Head of caudate nucleus (tissue), 42 donors: ENCODE measurements around the gene CYP27A1.
A peak's percentile ranks its signal among the peaks of the same experiment; 100 is the strongest.
"Not testable (repeated sequence)": the region's sequence is repeated elsewhere in the genome, so short reads cannot be mapped to it uniquely, and the experiment has no call there.

Source experiments
- DNase-seq, 42 donors: peaks; one replicate each; pipeline versions ENCODE4 v3.0.0 to v3.0.0-alpha.2; 2020 to 2021; ENCODE audit warnings: mixed read lengths in 7 of 42
- intact Hi-C: fragments of 100-400 bp; cut with DNase I; formaldehyde crosslinking; loops from one replicate; pipeline ENCODE4 v1.15.0; 2022

Gene CYP27A1

DNA sequence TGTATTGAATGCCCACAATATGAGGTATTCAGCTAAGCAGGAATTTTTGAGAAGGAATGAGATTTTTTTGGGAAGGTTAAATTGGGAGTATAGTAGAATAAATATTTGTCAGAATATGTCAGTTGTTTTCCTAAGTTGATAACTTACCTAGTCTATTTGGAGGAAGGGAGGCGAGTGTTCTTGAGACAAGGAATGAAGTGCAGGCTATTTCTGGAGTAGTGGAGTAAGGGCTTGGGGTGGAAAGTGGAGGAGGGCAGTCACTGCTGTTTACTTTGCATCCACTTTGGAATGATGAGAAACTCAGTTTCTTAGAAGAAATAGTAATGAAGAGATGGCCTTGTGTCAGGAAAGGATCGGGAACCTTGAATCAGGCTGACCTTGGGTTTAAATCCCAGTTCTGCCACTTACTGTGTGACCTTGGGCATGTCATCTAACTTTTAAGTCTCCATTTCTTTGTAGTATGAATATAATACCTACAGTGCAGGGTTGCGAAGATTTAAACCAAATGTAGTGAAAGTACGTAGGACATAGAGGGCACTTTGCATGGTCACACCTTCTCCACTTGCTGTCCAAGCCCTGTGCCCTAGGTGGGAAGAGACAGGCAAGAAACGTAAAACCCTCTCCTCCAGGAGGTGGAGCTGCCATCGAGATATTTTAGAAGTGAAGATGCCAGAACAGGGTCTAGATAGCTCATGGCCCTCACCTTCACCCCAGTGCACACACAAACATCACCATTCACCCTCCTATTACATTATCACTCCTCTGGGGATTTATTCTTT lies 25.2 kb upstream of the CYP27A1 start:
- intact Hi-C loops, result no loop called here
- peak in 1 of 42 donors; percentile 22 for DNase-seq

DNA sequence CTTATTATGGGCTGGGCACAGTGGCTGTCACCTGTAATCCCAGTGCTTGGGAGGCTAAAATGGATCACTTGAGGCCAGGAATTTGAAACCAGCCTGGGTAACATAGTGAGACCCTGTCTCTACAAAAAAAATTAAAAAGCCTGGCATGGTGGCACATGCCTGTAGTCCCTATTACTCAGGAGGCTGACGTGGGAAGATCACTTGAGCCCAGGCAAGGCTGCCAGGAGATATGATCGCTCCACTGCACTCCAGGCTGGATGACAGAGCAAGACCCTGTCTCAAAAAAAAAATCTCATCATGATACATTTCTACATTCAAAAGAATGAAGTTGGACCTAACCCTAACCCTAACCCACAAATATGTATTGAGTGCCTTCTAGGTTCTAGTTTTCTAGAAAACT lies 20.2 kb upstream of the CYP27A1 start:
- DNase-seq, result no peak
- intact Hi-C loops, result no loop called here

DNA sequence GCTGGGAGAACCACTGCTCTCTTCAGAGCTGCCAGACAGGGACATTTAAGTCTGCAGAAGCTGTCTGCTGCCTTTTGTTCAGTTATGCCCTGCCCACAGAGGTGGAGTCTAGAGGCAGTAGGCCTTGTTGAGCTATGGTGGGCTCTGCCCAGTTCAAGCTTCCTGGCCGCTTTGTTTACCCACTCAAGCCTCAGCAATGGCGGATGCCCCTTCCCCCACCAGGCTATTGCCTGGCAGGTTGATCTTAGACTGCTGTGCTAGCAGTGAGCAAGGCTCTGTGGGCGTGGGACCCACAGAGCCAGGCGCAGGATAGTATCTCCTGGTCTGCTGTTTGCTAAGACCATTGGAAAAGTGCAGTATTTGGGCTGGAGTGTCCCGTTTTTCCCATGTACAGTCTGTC lies 9.2 kb upstream of the CYP27A1 start:
- DNase-seq, intact Hi-C loops: not testable (repeated sequence)

DNA sequence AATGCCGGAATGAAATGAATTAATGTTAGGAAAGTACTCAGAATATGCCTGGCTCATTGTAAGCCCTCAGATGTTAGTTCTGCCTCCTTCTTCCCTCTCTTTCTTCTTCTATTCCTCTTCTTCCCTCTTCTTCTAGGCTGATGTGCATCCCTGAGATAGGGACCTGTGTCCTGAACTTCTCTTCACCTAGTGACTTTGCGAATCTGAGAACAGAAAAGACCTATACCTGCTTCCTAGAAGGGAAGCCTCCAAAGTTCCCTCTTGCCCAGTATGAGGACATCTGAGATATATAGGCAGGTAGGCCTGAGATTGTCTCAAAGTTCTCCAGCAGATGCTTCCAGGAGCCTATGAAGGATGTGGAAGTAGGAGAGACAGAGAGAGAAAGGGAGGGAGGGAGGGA lies 8.1 kb upstream of the CYP27A1 start:
- intact Hi-C loops, result no loop called here
- no peak for DNase-seq

DNA sequence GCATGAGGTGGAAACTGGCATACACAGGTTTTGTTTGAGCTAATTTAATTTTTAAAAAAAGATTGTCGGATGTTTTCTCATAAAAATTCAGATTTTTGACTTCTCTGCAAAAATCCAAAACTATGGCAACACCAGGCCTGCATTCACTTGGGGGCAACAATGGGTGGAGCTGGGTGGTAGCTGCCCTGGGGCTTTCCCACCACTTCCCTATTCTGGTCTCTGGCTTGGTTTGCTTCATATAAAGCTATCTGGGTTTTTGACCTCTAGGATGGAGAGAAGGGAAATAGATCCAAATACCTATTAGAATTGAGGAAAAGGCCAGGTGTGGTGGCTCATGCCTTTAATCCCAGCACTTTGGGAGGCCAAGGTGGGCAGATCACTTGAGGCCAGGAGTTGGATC lies 5.5 kb upstream of the CYP27A1 start:
- intact Hi-C loops, result no loop called here

DNA sequence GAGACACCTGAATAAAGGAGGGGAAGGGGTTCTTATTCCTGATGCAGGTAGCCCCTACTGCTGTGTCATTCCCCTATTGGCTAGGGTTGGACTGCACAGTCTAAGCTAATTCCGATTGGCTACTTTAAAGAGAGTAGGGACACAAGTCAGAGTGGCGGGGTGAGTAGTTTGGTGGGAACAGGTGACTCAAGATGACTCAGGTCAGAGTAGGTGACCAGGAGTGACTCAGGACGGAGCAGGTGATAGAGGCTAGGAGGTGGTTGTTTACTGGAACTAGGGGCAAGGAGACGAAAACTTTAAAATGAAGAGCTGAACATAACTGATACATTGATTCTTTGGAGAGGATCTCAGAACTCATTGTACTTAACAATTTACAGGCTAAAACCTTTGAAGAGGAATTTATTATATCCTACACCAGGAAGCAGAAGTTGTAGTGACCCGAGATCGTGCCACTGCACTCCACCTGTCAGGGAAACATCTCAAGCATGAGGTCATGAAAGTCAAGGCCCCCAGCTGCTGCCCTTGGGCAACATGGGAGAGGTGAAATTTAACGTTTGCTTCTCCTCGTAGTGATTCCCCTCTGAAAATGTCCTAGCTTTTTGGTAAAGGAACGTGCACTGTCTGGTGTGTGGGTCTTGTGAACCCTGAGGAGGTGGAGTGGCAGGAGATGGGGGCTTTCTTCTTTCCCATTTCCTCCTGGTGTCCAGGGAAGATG lies 4.5 kb upstream of the CYP27A1 start:
- intact Hi-C loops, result no loop called here
- no peak for DNase-seq

More for the DNA sequence above, 5.5 kb upstream of the CYP27A1 start:
- no peak for DNase-seq

DNA sequence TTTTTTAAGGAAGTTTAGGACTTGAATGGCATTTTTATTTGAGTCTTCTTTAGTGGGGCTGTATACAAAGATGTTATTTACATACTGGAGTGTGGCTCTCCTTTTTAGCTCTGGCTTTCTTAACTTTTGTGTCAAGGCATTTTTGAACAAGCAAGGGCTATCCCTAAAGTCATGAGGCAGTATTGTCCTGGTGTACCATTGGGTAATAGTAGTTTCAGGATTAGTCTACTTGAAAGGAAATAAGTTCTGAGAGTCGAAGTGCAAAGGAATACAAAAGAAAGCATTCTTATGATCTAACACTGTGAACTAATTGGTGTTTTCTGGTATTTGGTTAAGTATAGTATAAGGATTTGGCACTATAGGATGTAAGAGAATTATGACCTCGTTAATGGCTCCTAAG lies 1.9 kb upstream of the CYP27A1 start:
- no peak for DNase-seq
- intact Hi-C loops, result loop anchor here (5.0 kb wide), 2 partner anchors 33 to 68 kb away; partner anchors contain the start of gene TTLL4

DNA sequence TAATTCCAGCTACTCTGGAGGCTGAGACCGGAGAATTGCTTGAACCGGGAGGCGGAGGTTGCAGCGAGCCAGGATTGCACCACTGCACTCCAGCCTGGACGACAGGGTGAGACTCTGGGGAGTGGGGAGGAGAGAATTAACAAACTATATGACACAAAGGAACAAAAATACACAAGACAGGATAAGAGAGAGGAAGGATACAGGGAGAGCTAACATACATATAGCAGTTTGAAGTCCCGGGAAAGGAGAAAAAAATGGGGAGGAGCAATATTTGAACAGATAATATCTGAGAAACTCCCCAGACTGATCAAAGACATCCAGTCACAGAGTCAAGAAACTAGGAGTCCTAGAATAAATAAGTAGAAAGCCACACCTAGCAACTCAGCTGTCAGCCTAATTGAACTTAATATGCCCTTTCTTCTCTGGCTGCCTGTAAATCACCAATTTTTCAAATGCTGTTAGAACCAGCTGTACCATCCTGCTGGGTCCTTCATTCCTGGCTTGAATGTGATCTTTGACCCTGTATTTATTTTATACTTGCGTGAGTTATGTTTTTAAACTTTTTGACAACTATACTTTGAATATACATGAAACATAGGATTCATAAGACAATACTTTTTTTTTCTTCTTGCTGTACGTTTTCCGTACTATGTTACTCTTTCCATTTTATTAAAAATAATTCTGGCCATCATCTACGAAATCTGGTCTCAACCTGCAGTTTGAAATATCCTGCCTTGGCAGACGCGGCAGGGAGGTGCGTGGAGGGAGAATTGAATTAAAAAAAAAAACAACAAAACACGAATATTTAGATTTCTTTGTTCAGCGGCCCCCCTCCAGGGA lies 876 bp upstream of the CYP27A1 start:
- peak in 1 of 42 donors; percentile 6 for DNase-seq
- intact Hi-C loops, result loop anchor here (5.0 kb wide), 2 partner anchors 34 to 69 kb away; partner anchors contain the start of gene TTLL4

DNA sequence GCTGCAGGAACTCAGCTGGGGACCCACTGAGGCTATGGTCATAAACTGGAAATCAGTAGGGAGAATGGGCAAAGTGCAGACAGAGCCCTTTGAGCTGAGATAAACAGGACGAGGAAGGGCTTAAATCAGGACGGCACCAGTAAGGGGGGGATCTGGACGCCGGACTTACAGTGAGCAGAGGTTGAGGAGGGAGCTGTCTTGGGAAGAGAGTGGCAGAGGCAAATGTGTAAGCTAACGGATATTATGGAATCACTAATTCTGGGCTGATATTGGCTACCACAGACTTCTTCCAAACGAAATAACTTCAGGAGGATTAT lies 539 bp downstream of the CYP27A1 start:
- peak in 9 of 42 donors; percentile 8 to 53 (median 25) for DNase-seq
- intact Hi-C loops, result loop anchor here (5.0 kb wide), 2 partner anchors 35 to 70 kb away; partner anchors contain the start of gene TTLL4

DNA sequence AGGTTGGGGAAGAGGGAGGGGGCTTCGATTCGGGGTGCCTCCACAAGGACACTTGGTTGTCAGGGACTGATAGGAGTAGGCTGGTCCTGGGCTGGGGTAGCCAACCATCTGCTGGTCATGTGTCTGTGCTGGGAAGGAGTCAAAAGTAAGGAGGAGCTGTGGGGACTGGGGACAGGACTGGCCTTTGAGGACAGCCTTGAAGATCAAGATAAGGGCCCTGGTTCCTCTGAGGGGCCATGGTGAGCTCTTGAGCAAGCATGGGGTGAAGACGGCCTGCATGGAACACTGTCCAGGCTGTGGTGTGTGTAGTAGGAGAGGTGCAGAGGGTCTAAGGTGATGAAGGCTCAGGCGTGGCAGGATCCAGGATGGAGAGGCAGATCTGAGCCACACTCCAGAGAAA lies 1.7 kb downstream of the CYP27A1 start:
- intact Hi-C loops, result loop anchor here (5.0 kb wide), 2 partner anchors 36 to 71 kb away; partner anchors contain the start of gene TTLL4
- peak in 6 of 42 donors; percentile 7 to 50 (median 20) for DNase-seq

DNA sequence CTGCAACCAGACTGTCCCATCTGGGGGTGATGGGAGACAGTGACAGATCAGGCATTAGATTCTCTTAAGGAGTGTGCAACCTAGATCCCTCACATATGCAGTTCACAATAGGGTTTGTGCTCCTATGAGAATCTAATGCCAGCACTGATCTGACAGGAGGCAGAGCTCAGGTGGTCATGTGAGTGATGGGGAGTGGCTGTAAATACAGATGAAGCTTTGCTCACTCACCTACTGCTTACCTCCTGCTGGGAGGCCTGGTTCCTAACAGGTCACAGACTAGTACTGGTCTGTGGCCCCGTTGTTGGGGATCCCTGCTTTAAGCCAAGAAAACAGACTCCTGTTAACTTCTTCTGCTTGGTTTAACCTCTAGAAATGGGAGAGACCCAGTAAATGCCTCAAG lies 3.2 kb downstream of the CYP27A1 start:
- intact Hi-C loops, result no loop called here
- no peak for DNase-seq

DNA sequence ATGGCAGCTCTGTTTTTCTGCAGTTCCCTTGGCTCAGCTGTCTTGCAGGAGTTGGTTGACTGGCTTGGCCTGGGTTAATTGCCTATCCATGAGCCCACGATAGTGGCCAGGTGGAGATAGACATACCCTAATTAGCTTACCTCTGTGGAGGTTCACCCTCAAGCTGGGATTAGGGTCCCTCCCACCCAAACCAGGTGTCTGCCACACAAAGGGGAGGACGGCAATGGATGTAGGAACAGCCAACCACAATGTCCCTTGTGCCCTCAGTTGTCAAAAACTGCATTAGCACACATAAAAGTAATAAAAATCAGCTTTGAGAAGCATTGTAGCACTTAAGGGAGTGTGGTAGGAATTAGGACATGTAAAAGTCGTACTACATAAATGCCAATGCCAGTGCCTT lies 4.2 kb downstream of the CYP27A1 start:
- no peak for DNase-seq
- intact Hi-C loops, result no loop called here

DNA sequence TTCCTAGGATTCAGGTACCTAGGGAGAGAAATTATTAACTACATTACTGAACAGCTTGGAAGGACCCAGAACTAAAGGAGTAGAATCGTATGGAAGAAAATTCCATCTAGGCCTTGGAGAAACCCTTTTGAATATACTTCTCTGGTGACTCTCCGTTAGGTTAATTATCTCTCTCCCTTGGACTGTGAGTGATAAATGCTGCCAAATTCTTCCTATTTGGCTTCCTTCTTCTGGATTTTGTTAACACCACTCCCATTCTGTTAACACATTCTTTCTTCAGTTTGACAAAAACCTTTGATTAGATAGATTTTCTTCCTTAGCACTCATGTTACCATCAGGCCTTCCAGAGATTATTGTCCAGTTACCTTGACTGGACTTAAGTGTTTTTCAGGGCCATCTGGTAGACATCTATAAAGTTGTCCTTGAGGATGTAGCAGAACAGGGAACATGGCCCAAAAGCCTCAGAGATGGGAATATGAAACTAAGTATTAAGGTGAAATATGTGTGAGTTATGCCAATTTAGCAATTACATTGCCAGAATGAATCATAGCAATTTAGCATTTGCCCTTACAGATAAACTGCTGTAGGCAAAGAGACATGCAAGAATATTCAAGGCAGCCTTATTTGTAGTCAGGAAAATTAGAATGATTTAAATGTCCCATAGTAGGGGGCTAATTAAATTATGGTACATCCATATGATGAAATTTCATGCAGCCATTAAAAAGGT lies 6.7 kb downstream of the CYP27A1 start:
- no peak for DNase-seq
- intact Hi-C loops, result no loop called here

DNA sequence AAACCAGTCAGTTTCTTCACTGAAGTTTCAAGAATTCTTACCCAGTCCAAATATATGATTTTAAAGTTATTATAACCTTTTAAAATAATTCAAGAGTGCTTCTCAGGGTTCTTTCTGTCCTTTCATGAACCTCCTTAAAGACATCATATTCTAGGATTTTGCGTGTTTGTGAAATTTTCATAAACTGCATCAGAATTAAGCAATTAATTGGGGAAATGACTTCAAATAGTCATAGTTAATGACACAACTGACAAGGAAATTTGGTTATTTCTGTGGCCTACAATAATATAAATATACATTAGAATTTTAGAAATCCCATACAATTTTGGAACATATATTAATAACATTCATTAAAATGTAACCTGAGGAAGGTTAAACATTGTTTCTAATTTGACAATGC lies 10.5 kb downstream of the CYP27A1 start:
- DNase-seq, result no peak
- intact Hi-C loops, result no loop called here

DNA sequence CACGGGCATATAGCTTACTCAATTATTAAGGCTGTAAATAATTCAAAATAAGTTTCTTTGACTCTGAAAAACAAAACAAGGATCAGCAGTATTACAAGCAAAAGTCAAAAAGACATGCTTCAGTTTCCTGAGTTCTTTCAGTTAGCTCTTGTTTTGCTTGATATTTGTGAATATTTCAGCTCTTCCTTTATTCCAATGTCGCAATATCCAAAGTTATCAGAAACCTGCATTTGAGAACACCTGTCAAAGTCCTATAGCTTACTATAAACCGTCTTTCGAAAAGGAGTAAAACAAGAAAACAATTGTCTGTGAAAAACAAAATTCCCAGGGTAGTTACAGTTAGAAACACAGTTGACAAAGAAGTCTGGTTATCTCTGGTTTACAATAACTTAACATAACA lies 14.7 kb downstream of the CYP27A1 start:
- intact Hi-C loops, result no loop called here
- no peak for DNase-seq

DNA sequence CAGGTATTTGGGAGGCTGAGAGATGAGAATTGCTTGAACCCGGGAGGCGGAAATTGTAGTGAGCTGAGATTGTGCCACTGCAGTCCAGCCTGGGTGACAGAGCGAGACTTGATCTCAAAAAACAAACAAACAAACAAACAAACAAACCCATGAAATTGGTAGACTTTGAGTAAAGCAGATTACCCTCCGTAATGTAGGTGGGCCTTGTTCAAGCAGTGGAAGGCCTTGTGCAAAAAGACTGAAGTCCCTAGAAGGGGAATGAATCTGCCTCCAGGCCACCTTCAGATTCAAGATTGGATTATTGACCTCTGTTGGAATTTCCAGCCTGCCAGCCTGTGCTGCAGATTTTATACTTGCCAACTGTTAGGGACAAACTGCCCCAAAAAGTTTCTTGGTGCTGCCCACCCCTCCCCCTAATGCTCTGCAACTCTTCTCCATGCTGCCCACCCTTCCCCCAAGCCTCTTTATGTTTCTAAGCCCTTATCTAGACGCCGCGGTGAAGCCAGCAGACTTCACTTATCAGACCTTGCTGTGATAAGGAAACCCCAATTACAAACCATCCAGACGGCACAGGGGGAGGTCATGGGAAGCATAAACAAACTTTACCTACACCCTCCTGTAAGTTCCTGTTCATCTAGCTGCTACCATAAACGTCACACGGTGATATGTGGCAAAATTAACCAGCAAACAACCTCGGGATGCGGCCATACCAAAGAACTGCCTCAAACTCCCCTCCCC lies 17.0 kb downstream of the CYP27A1 start:
- DNase-seq, result no peak

DNA sequence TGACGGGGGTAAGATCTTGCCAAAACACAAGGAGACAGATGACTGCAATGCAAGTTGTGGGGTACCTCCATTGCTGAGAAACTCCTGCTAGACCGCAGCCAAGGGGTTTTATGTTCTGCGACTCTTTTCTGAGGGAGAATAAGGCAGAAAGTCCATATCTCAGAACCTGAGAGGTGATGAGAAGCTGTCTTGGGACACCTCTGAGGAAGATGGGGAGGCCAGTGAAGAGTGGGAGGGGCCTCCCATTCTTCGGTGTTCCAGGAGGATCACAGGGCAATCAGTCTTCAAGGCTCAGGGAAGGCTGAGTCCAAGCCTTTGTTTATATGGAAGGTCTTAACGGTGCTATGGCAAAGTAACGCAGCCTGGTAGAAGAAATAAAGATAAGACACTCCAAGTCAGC lies 18.0 kb downstream of the CYP27A1 start:
- intact Hi-C loops, result no loop called here
- peak in 1 of 42 donors; percentile 25 for DNase-seq

More for the DNA sequence above, 17.0 kb downstream of the CYP27A1 start:
- intact Hi-C loops, result no loop called here

DNA sequence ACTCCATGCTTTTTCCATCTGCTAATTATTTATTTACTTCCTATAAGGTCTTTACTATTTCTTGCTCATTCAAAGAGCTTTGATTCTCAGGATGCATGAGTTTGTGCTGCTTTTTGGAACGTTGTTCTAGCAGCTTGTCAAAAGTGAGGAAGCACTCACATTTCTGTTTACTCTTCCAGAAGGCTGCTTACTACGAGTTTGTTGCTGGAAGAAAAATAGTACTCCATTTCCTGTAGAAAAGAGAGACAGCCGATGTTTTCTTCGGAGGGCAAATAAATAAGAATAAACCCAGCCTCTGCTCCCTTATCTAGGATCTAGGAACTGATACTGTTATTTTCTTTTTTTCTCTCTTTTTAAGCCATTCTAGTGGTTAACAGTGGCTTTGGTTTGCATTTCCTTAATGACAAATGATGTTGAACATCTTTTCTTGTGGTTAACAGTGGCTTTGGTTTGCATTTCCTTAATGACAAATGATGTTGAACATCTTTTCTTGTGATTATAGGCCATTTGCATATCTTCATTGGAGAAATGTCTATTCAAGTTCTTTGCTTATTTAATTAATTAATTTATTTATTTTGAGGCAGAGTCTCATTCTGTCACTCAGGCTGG lies 20.5 kb downstream of the CYP27A1 start:
- intact Hi-C loops, result no loop called here
- DNase-seq, result no peak
